OCI-LY1 (cell line): Measurements from ENCODE around the gene SRRM2.

Experiments
- H2AFZ ChIP-seq: fragments of 200-600 bp; sonication (generic), shearing (Covaris generic); 2 replicates; pipeline ENCODE4 v1.6.0; 2014; ENCODE audit warnings: antibody characterized with exemption, mild to moderate bottlenecking, low read length
- H3F3A ChIP-seq: fragments of 200-600 bp; sonication (generic), shearing (Covaris generic); 2 replicates; pipeline ENCODE4 v1.6.0; 2014; ENCODE audit warnings: mild to moderate bottlenecking, antibody characterized with exemption, low read length, moderate library complexity; ENCODE audit not compliant: insufficient read depth
- H3K27ac ChIP-seq: fragments of 200-600 bp; sonication (generic); 2 replicates; pipeline ENCODE4 v1.5.1; 2014; ENCODE audit warnings: low read length, mixed run types, mild to moderate bottlenecking, low read depth; ENCODE audit not compliant: poor library complexity, severe bottlenecking
- H3K27me3 ChIP-seq: fragments of 200-600 bp; sonication (generic); 2 replicates; pipeline ENCODE4 v1.6.0; 2014; ENCODE audit warnings: antibody characterized with exemption, mild to moderate bottlenecking, low read length, moderate library complexity; ENCODE audit not compliant: insufficient read depth
- H3K36me3 ChIP-seq: fragments of 200-600 bp; sonication (generic); 2 replicates; pipeline ENCODE4 v1.6.1; 2014; ENCODE audit warnings: mild to moderate bottlenecking, antibody characterized with exemption, low read length, moderate library complexity, mixed read lengths; ENCODE audit not compliant: insufficient read depth
- H3K4me1 ChIP-seq: fragments of 200-600 bp; sonication (generic); 2 replicates; pipeline ENCODE4 v1.5.1; 2014; ENCODE audit warnings: mild to moderate bottlenecking, low read length, moderate library complexity; ENCODE audit not compliant: insufficient read depth, severe bottlenecking
- H3K4me2 ChIP-seq: fragments of 200-600 bp; sonication (generic), shearing (Covaris generic); 2 replicates; pipeline ENCODE4 v1.6.1; 2014; ENCODE audit warnings: low read length
- H3K4me3 ChIP-seq: fragments of 200-600 bp; sonication (generic); 2 replicates; pipeline ENCODE4 v1.5.1; 2014; ENCODE audit warnings: low read length, low read depth, mild to moderate bottlenecking, mixed read lengths; ENCODE audit not compliant: poor library complexity, severe bottlenecking
- H3K79me2 ChIP-seq: fragments of 200-600 bp; shearing (Covaris generic); 2 replicates; pipeline ENCODE4 v1.6.1; 2016; ENCODE audit warnings: mixed run types, low read length, mixed read lengths; ENCODE audit not compliant: insufficient read depth
- H3K9ac ChIP-seq: fragments of 200-600 bp; sonication (generic), shearing (Covaris generic); 2 replicates; pipeline ENCODE4 v1.6.1; 2014; ENCODE audit warnings: mild to moderate bottlenecking, low read length, mixed read lengths
- H3K9me2 ChIP-seq: fragments of 200-600 bp; sonication (generic), shearing (Covaris generic); 2 replicates; pipeline ENCODE4 v1.6.1; 2014; ENCODE audit warnings: low read depth, mild to moderate bottlenecking, low read length, mixed read lengths
- H3K9me3 ChIP-seq: fragments of 200-600 bp; shearing (Covaris generic); 2 replicates; pipeline ENCODE4 v1.6.1; 2014; ENCODE audit warnings: low read length, mixed read lengths
- H4K20me1 ChIP-seq: fragments of 200-600 bp; sonication (generic), shearing (Covaris generic); 2 replicates; pipeline ENCODE4 v1.6.0; 2016; ENCODE audit warnings: mild to moderate bottlenecking, low read length; ENCODE audit not compliant: insufficient read depth
- CTCF ChIP-seq: fragments of 200-600 bp; sonication (generic), shearing (Covaris generic); IDR thresholded peaks from 2 replicates; pipeline ENCODE4 v1.5.1; 2017; ENCODE audit warnings: mild to moderate bottlenecking, antibody characterized with exemption, low read length, moderate library complexity, mixed read lengths
- EZH2 ChIP-seq: fragments of 200-600 bp; sonication (generic), shearing (Covaris generic); IDR thresholded peaks from 2 replicates; pipeline ENCODE4 v1.8.0; 2017; ENCODE audit warnings: borderline replicate concordance, mixed run types, mild to moderate bottlenecking, antibody characterized with exemption, low read length, moderate library complexity, mixed read lengths

Gene SRRM2

GRCh38 chr16:2761886-2762583 is 9.6 kb downstream of the SRRM2 start:
- Histone ChIP-seq H3K9ac (no peak overlapping the region), H3K4me3 (no peak overlapping the region), H3K4me1 (no peaks in the 10 kb centered on the region), H3K9me3 (no peaks in the 10 kb centered on the region), H3K9me2 (no peaks in the 10 kb centered on the region), H4K20me1 (no peaks in the 10 kb centered on the region), H3K79me2 (peaks cover 7% of the 10 kb centered on the region), H3K36me3 (peaks cover 100% of the 10 kb centered on the region), H3K4me2 (no peak overlapping the region), H3F3A (no peaks in the 10 kb centered on the region), H3K27me3 (no peaks in the 10 kb centered on the region), H3K27ac (no peak overlapping the region), H2AFZ (no peak overlapping the region)
- TF ChIP-seq EZH2, result no peak
- no peak for TF ChIP-seq CTCF

- TF ChIP-seq CTCF, result no peak
- TF ChIP-seq EZH2, result no peak
- H3K27ac ChIP-seq, result no peak overlapping the region
- H3K4me2 ChIP-seq, result no peak overlapping the region
- peaks cover 100% of the 10 kb centered on the region for H3K36me3 ChIP-seq
- no peak overlapping the region for H2AFZ ChIP-seq
- H3K9me3 ChIP-seq, result no peaks in the 10 kb centered on the region
- H4K20me1 ChIP-seq, result no peaks in the 10 kb centered on the region
- no peaks in the 10 kb centered on the region for H3K27me3 ChIP-seq
- no peaks in the 10 kb centered on the region; the same call in 1 of the 2 replicates for H3F3A ChIP-seq
- H3K79me2 ChIP-seq, result no peaks in the 10 kb centered on the region
- no peaks in the 10 kb centered on the region for H3K9me2 ChIP-seq
- H3K9ac ChIP-seq, result no peak overlapping the region
- H3K4me1 ChIP-seq, result no peaks in the 10 kb centered on the region
- H3K4me3 ChIP-seq, result no peak overlapping the region
Measured at GRCh38 chr16:2762711-2763110, 10.3 kb downstream of the SRRM2 start.

- H3K36me3 ChIP-seq, result peaks cover 100% of the 10 kb centered on the region
Measured at GRCh38 chr16:2763173-2763572, 10.7 kb downstream of the SRRM2 start.

More at GRCh38 chr16:2763173-2763572, 10.7 kb downstream of the SRRM2 start:
- Histone ChIP-seq H3K27ac (no peak overlapping the region), H4K20me1 (no peaks in the 10 kb centered on the region), H3K9me2 (no peaks in the 10 kb centered on the region), H3K9ac (no peak overlapping the region), H3K4me2 (no peak overlapping the region), H3F3A (no peaks in the 10 kb centered on the region; the same call in 1 of the 2 replicates), H3K4me1 (no peaks in the 10 kb centered on the region), H3K9me3 (no peaks in the 10 kb centered on the region), H3K79me2 (no peaks in the 10 kb centered on the region), H2AFZ (no peak overlapping the region), H3K27me3 (no peaks in the 10 kb centered on the region), H3K4me3 (no peak overlapping the region)
- TF ChIP-seq EZH2, result no peak
- no peak for TF ChIP-seq CTCF
